ENCODE data around the gene TVP23C.
A peak's percentile ranks its signal among the peaks of the same experiment; 100 is the strongest.
"Not testable (repeated sequence)": the region's sequence is repeated elsewhere in the genome, so short reads cannot be mapped to it uniquely, and the experiment has no call there.

The TVP23C gene

GRCh38 chr17:15540371-15541219, 22.7 kb downstream of the TVP23C start:
- H3K27ac ChIP-seq, H3K4me3 ChIP-seq: not testable (repeated sequence)

GRCh38 chr17:15533122-15533521, 30.2 kb downstream of the TVP23C start:
- not testable (repeated sequence) for H3K4me3 ChIP-seq; DNase-seq (ENCODE audit: low spot score)

More at GRCh38 chr17:15540371-15541219, 22.7 kb downstream of the TVP23C start:
- not testable (repeated sequence) for DNase-seq (ENCODE audit: low spot score)

GRCh38 chr17:15526292-15527218, 36.7 kb downstream of the TVP23C start:
- DNase-seq (ENCODE audit: low spot score); H3K4me3 ChIP-seq; H3K27ac ChIP-seq: not testable (repeated sequence)
- peak; percentile 55 for TF ChIP-seq CTCF (IDR thresholded peaks at IDR 0.05)

More at GRCh38 chr17:15533122-15533521, 30.2 kb downstream of the TVP23C start:
- not testable (repeated sequence) for H3K27ac ChIP-seq

- peak overlapping the region in 1 of 2 donors; percentile 37 for H3K27ac ChIP-seq
- not testable (repeated sequence) for DNase-seq (ENCODE audit: low spot score)
These were observed 38.0 kb downstream of the TVP23C start for GRCh38 chr17:15524990-15525985.

GRCh38 chr17:15516150-15516549, 47.1 kb downstream of the TVP23C start:
- no peak overlapping the region for H3K27ac ChIP-seq
- no peak overlapping the region for H3K4me3 ChIP-seq
- no peak for DNase-seq (ENCODE audit: low spot score)
- no peak for TF ChIP-seq CTCF (IDR thresholded peaks at IDR 0.05)

More at GRCh38 chr17:15524990-15525985, 38.0 kb downstream of the TVP23C start:
- not testable (repeated sequence) for H3K4me3 ChIP-seq

GRCh38 chr17:15514469-15514868, 48.8 kb downstream of the TVP23C start:
- no peak for TF ChIP-seq CTCF (IDR thresholded peaks at IDR 0.05)
- H3K4me3 ChIP-seq = no peak overlapping the region
- H3K27ac ChIP-seq = peak overlapping the region in 1 of 2 donors; percentile 77
- DNase-seq (ENCODE audit: low spot score) = no peak

- H3K27ac ChIP-seq = peak overlapping the region; percentile 77 to 82
These were observed 49.3 kb downstream of the TVP23C start for GRCh38 chr17:15513856-15514459.

More at GRCh38 chr17:15513856-15514459, 49.3 kb downstream of the TVP23C start:
- TF ChIP-seq CTCF (IDR thresholded peaks at IDR 0.05) = no peak
- DNase-seq (ENCODE audit: low spot score) = no peak
- no peak overlapping the region for H3K4me3 ChIP-seq

Data from coronary artery (tissue), 2 donors.